Measurements from ENCODE around the gene FPR3. TPM values are rescaled to one million over a fixed set of nuclear protein-coding genes. Genes with fewer than 3 reads are reported as not detected.
A peak's percentile ranks its signal among the peaks of the same experiment; 100 is the strongest.

The FPR3 gene
- total and polyA plus RNA-seq, 9 of the 15 experiments (the other 6 are each of a cell fraction or from before 2014, with no cell fraction given): 0.08 to 0.51 (median 0.22) TPM; not detected in 1

- 0 out of 3 replicates have a peak, but pooled peaks cover 2% of the 10 kb centered on the region for H3K36me3 ChIP-seq (ENCODE audit: control insufficient read depth, insufficient read depth, low read length)
- peak overlapping the region; percentile 69 for H2AFZ ChIP-seq (ENCODE audit: low read depth, low read length)
- no peaks in the 10 kb centered on the region for H3K27me3 ChIP-seq (ENCODE audit: control insufficient read depth in 2 of 2, insufficient read depth in 2 of 2, low read length in 2 of 2)
- DNase-seq (ENCODE audit: extremely low read depth in 1 of 4, low spot score in 3 of 4) (peak in 2 of 4 experiments; percentile 28 to 65), FAIRE-seq (no peak), ATAC-seq (no peak)
- peaks cover 9% of the 10 kb centered on the region for H3K9me3 ChIP-seq (replicated peaks; ENCODE audit: control insufficient read depth, insufficient read depth, low read depth, low read length)
- CTCF ChIA-PET (ENCODE audit: low intra/inter-chr PET ratio): no interaction called here
- WGBS (ENCODE audit: insufficient coverage, low coverage, missing lambda C conversion rate): 35% methylated on average over 4 of the region's 4 CpGs
- no peak overlapping the region for H3K4me3 ChIP-seq
- H3K27ac ChIP-seq (ENCODE audit: extremely low read depth, low read depth, low read length): peak overlapping the region; percentile 59
- H3K4me1 ChIP-seq (replicated peaks in 1 of 2; ENCODE audit: control insufficient read depth in 2 of 2, insufficient read depth in 2 of 2, low read length in 2 of 2): peaks cover 27 to 84% of the 10 kb centered on the region in 2 experiments
- in situ Hi-C loops (cut with MboI): no loop called here
- no peaks in the 10 kb centered on the region for H4K20me1 ChIP-seq (replicated peaks; ENCODE audit: control insufficient read depth, insufficient read depth, low read length)
- H3K79me2 ChIP-seq (ENCODE audit: control insufficient read depth, insufficient read depth, low read length): peaks cover 7% of the 10 kb centered on the region; the same call in 2 of the 3 replicates
- intact Hi-C loops (cut with micrococcal nuclease): no loop called here
- H3K9ac ChIP-seq (ENCODE audit: insufficient read depth in 1 of 2, low read depth in 2 of 2, low read length in 2 of 2): no peak overlapping the region
- no peaks in the 10 kb centered on the region for H3K9me1 ChIP-seq (ENCODE audit: control insufficient read depth, insufficient read depth, low read length)
- no TSS peak for BruUV-seq (replicated peaks)
- POLR2A ChIA-PET: interaction anchor here (0.5 kb wide), 1 partner anchor 1955 kb away, joined by 4 read pairs; no protein-coding TSS in a partner anchor
- H3K4me2 ChIP-seq (ENCODE audit: insufficient read depth, low read length): peak overlapping the region; percentile 1; the same call in 1 of the 2 replicates
- TF ChIP-seq JUN (IDR thresholded peaks at IDR 0.05; ENCODE audit: borderline replicate concordance, low read depth, low read length): no peak
- no peak for TF ChIP-seq JUN (CRISPR knock-in tag; IDR thresholded peaks at IDR 0.05; ENCODE audit: borderline replicate concordance)
- 0 out of 2 replicates have a peak, but pooled peaks have one; percentile 57 for TF ChIP-seq ZKSCAN8 (CRISPR knock-in tag; IDR thresholded peaks at IDR 0.05)
- TF ChIP-seq ZNF518B (CRISPR knock-in tag; IDR thresholded peaks at IDR 0.05): no peak
- no peak for TF ChIP-seq ZC3H4 (CRISPR knock-in tag; IDR thresholded peaks at IDR 0.05; ENCODE audit: borderline replicate concordance)
- TF ChIP-seq CTCF (IDR thresholded peaks at IDR 0.05 in 2 of 3, conservative IDR thresholded peaks at IDR 0.05 in 1 of 3; ENCODE audit: insufficient read depth in 2 of 3, low read depth in 1 of 3, low read length in 3 of 3): peak in 2 of 3 experiments; percentile 17 to 37; a peak in 3 of 6 replicates
- 0 out of 2 replicates have a peak, but pooled peaks have one; percentile 48 for TF ChIP-seq ZNF592 (IDR thresholded peaks at IDR 0.05)
- peak; percentile 33; the same call in 1 of the 2 replicates for TF ChIP-seq SMAD4 (CRISPR knock-in tag; conservative IDR thresholded peaks at IDR 0.05)
- TF ChIP-seq TCF3 (CRISPR knock-in tag; IDR thresholded peaks at IDR 0.05): peak; percentile 47
- TF ChIP-seq ZNF395 (CRISPR knock-in tag; IDR thresholded peaks at IDR 0.05): 0 out of 2 replicates have a peak, but pooled peaks have one; percentile 60
Measured at GRCh38 chr19:51803519-51803918, 8.6 kb downstream of the FPR3 start.
